K562 (cell line): ENCODE measurements around the gene SLC66A2. TPM values are rescaled to one million over a fixed set of nuclear protein-coding genes. Genes with fewer than 3 reads are reported as not detected.

Experiments
- BRD9 ChIP-seq: fragments of 450-650 bp; IDR thresholded peaks from 2 replicates; pipeline ENCODE4 v1.6.1; 2018; ENCODE audit warnings: low read depth; ENCODE audit not compliant: partially characterized antibody
- CUX1 ChIP-seq: fragments of 200-800 bp; sonication (Bioruptor generic); IDR thresholded peaks from 2 replicates; pipeline ENCODE4 v1.6.1; 2016; ENCODE audit warnings: missing genetic modification characterization, missing compliant biosample characterization
- EZH2 ChIP-seq: IDR thresholded peaks from 2 replicates; pipeline ENCODE4 v1.6.1; 2012; ENCODE audit warnings: low read depth, mild to moderate bottlenecking, inconsistent platforms, low read length, borderline replicate concordance
- FOXK1 ChIP-seq: sonication (generic); formaldehyde crosslinking; IDR thresholded peaks from 2 replicates; pipeline ENCODE4 v1.8.0; 2022; ENCODE audit warnings: missing genetic modification reagents, mild to moderate bottlenecking, borderline replicate concordance
- TCF7L2 ChIP-seq: fragments of 150-350 bp; IDR thresholded peaks from 2 replicates; pipeline ENCODE4 v1.6.1; 2016; ENCODE audit warnings: low read depth, mild to moderate bottlenecking, low read length, moderate library complexity
- ZSCAN32 ChIP-seq: fragments of 450-650 bp; formaldehyde crosslinking; IDR thresholded peaks from 2 replicates; pipeline ENCODE4 v1.4.0; 2020; ENCODE audit warnings: mild to moderate bottlenecking, moderate library complexity
- polyA plus RNA-seq, 8 experiments: library from polyadenylated mRNA; depleted of rRNA in 4 of 8; stranded (reverse) in 5 of 8; unstranded in 3 of 8; fragments of >200 nt; fragmentation: Nextera tagmentation in 2 of 8; fragmentation: Illumina TruSeq in 1 of 8; extraction: Ambion mirVana in 2 of 8; extraction: Trizol in 1 of 8; gene quantifications; 2 replicates each; pipeline versions ENCODE4 v1.2.1 to v1.2.3, GENCODE V29; 2011 to 2014; ENCODE audit warnings: inconsistent platforms in 1 of 8, missing spikeins in 1 of 8
- total RNA-seq, 7 experiments: library from RNA; depleted of rRNA in 6 of 7; stranded (reverse); fragments of >200 nt in 6 of 7; fragmentation: Illumina TruSeq in 2 of 7; extraction: Trizol in 2 of 7; gene quantifications; 2 replicates each; pipeline versions ENCODE4 v1.2.1 to v1.2.3, GENCODE V29; 2011 to 2021; ENCODE audit warnings: low replicate concordance in 1 of 7
- TF ChIP-seq, protein P1 (sequence below): sonication (generic); formaldehyde crosslinking; IDR thresholded peaks from 2 replicates; pipeline ENCODE4 v1.8.1; 2023; ENCODE audit warnings: mild to moderate bottlenecking, missing genetic modification reagents
- TF ChIP-seq, protein P2 (sequence below): fragments of 450-650 bp; IDR thresholded peaks from 2 replicates; pipeline ENCODE4 v1.6.1; 2016; ENCODE audit warnings: mild to moderate bottlenecking, moderate library complexity
- TF ChIP-seq, protein P3 (sequence below): sonication (generic); formaldehyde crosslinking; IDR thresholded peaks from 2 replicates; pipeline ENCODE4 v1.9.0; 2022; ENCODE audit warnings: mild to moderate bottlenecking, missing genetic modification reagents

The SLC66A2 gene
- total and polyA plus RNA-seq, 9 of the 15 experiments (the other 6 are each of a cell fraction or from before 2014, with no cell fraction given), result 0.25 to 17.5 (median 5.6) TPM

DNA sequence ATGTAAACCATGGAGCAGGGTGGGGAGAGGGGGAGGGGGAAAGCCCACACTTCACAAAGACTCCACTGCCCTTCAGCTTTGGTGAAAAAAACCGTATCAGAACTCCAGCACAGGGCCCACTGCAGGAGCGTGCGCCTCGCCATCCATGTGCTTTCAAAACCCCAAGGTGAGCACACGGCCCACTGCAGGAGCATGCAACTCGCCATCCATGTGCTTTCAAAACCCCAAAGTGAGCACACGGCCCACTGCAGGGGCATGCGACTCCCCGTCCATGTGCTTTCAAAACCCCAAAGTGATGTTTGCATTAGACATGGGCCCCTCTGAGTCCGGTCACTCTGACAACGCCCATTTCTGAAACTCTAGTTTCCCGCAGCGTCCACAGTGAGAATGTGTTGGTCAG, 29.1 kb upstream of the SLC66A2 start (continued):
- TF ChIP-seq, protein P1, sequence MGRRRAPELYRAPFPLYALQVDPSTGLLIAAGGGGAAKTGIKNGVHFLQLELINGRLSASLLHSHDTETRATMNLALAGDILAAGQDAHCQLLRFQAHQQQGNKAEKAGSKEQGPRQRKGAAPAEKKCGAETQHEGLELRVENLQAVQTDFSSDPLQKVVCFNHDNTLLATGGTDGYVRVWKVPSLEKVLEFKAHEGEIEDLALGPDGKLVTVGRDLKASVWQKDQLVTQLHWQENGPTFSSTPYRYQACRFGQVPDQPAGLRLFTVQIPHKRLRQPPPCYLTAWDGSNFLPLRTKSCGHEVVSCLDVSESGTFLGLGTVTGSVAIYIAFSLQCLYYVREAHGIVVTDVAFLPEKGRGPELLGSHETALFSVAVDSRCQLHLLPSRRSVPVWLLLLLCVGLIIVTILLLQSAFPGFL (CRISPR knock-in tag), result no peak
- TF ChIP-seq EZH2 (no peak), BRD9 (no peak), CUX1 (no peak), FOXK1 (CRISPR knock-in tag) (no peak), TCF7L2 (no peak), ZSCAN32 (CRISPR knock-in tag) (no peak)
- TF ChIP-seq, protein P2, sequence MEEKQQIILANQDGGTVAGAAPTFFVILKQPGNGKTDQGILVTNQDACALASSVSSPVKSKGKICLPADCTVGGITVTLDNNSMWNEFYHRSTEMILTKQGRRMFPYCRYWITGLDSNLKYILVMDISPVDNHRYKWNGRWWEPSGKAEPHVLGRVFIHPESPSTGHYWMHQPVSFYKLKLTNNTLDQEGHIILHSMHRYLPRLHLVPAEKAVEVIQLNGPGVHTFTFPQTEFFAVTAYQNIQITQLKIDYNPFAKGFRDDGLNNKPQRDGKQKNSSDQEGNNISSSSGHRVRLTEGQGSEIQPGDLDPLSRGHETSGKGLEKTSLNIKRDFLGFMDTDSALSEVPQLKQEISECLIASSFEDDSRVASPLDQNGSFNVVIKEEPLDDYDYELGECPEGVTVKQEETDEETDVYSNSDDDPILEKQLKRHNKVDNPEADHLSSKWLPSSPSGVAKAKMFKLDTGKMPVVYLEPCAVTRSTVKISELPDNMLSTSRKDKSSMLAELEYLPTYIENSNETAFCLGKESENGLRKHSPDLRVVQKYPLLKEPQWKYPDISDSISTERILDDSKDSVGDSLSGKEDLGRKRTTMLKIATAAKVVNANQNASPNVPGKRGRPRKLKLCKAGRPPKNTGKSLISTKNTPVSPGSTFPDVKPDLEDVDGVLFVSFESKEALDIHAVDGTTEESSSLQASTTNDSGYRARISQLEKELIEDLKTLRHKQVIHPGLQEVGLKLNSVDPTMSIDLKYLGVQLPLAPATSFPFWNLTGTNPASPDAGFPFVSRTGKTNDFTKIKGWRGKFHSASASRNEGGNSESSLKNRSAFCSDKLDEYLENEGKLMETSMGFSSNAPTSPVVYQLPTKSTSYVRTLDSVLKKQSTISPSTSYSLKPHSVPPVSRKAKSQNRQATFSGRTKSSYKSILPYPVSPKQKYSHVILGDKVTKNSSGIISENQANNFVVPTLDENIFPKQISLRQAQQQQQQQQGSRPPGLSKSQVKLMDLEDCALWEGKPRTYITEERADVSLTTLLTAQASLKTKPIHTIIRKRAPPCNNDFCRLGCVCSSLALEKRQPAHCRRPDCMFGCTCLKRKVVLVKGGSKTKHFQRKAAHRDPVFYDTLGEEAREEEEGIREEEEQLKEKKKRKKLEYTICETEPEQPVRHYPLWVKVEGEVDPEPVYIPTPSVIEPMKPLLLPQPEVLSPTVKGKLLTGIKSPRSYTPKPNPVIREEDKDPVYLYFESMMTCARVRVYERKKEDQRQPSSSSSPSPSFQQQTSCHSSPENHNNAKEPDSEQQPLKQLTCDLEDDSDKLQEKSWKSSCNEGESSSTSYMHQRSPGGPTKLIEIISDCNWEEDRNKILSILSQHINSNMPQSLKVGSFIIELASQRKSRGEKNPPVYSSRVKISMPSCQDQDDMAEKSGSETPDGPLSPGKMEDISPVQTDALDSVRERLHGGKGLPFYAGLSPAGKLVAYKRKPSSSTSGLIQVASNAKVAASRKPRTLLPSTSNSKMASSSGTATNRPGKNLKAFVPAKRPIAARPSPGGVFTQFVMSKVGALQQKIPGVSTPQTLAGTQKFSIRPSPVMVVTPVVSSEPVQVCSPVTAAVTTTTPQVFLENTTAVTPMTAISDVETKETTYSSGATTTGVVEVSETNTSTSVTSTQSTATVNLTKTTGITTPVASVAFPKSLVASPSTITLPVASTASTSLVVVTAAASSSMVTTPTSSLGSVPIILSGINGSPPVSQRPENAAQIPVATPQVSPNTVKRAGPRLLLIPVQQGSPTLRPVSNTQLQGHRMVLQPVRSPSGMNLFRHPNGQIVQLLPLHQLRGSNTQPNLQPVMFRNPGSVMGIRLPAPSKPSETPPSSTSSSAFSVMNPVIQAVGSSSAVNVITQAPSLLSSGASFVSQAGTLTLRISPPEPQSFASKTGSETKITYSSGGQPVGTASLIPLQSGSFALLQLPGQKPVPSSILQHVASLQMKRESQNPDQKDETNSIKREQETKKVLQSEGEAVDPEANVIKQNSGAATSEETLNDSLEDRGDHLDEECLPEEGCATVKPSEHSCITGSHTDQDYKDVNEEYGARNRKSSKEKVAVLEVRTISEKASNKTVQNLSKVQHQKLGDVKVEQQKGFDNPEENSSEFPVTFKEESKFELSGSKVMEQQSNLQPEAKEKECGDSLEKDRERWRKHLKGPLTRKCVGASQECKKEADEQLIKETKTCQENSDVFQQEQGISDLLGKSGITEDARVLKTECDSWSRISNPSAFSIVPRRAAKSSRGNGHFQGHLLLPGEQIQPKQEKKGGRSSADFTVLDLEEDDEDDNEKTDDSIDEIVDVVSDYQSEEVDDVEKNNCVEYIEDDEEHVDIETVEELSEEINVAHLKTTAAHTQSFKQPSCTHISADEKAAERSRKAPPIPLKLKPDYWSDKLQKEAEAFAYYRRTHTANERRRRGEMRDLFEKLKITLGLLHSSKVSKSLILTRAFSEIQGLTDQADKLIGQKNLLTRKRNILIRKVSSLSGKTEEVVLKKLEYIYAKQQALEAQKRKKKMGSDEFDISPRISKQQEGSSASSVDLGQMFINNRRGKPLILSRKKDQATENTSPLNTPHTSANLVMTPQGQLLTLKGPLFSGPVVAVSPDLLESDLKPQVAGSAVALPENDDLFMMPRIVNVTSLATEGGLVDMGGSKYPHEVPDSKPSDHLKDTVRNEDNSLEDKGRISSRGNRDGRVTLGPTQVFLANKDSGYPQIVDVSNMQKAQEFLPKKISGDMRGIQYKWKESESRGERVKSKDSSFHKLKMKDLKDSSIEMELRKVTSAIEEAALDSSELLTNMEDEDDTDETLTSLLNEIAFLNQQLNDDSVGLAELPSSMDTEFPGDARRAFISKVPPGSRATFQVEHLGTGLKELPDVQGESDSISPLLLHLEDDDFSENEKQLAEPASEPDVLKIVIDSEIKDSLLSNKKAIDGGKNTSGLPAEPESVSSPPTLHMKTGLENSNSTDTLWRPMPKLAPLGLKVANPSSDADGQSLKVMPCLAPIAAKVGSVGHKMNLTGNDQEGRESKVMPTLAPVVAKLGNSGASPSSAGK, result peak; percentile 35; the same call in 1 of the 2 replicates
- TF ChIP-seq, protein P3, sequence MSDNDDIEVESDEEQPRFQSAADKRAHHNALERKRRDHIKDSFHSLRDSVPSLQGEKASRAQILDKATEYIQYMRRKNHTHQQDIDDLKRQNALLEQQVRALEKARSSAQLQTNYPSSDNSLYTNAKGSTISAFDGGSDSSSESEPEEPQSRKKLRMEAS (CRISPR knock-in tag), result peak; percentile 23; the same call in 1 of the 2 replicates
